ENCODE measurements around the gene C6orf136. TPM values are rescaled to one million over a fixed set of nuclear protein-coding genes. Genes with fewer than 3 reads are reported as not detected.

The C6orf136 gene
- polyA plus RNA-seq, 2 of the 4 experiments (the other 2 are of a cell fraction): 7.5 to 11.7 TPM

- FAIRE-seq: no peak
- DNase-seq (ENCODE audit: low read depth in 1 of 2, low spot score in 1 of 2): no peak
- no peak for TF ChIP-seq CEBPB (IDR thresholded peaks at IDR 0.05)
- TF ChIP-seq HOXA7 (CRISPR knock-in tag; IDR thresholded peaks at IDR 0.05): no peak
- no peak for TF ChIP-seq HEYL (CRISPR knock-in tag; IDR thresholded peaks at IDR 0.05)
- TF ChIP-seq POLR2A (IDR thresholded peaks at IDR 0.05; ENCODE audit: low read length): no peak
- no peak for TF ChIP-seq FOXS1 (CRISPR knock-in tag; IDR thresholded peaks at IDR 0.05)
- TF ChIP-seq ZSCAN20 (CRISPR knock-in tag; IDR thresholded peaks at IDR 0.05): no peak
- no peak for TF ChIP-seq PBX3 (IDR thresholded peaks at IDR 0.05)
- no peak for TF ChIP-seq MAX (IDR thresholded peaks at IDR 0.05)
- TF ChIP-seq ATOH8 (CRISPR knock-in tag; IDR thresholded peaks at IDR 0.05; ENCODE audit: low read depth): no peak
- TF ChIP-seq HOXB13 (CRISPR knock-in tag; IDR thresholded peaks at IDR 0.05; ENCODE audit: low read depth): no peak
- no peak for TF ChIP-seq CBX8 (IDR thresholded peaks at IDR 0.05)
- TF ChIP-seq NPAS2 (CRISPR knock-in tag; IDR thresholded peaks at IDR 0.05; ENCODE audit: borderline replicate concordance): no peak
- no peak for TF ChIP-seq RARB (CRISPR knock-in tag; IDR thresholded peaks at IDR 0.05)
- no peak for TF ChIP-seq MAZ (IDR thresholded peaks at IDR 0.05; ENCODE audit: borderline replicate concordance, low read depth, low read length)
- TF ChIP-seq RCOR1 (IDR thresholded peaks at IDR 0.05; ENCODE audit: low read depth, low read length): no peak
- 51% methylated on average over 4 of the region's 4 CpGs for WGBS (ENCODE audit: missing lambda C conversion rate)
- POLR2A ChIA-PET: interaction anchor here (1.4 to 1.5 kb wide), 3 partner anchors 27 to 54 kb away, joined by 4 to 7 read pairs (median 6); partner anchors contain the start of genes IER3 and MDC1
- peak overlapping the region; percentile 56 for H3K4me3 ChIP-seq
- CTCF ChIA-PET: interaction anchor here (0.6 to 6.9 kb wide), 4 partner anchors 12 to 132 kb away, joined by 3 to 84 read pairs (median 25); no protein-coding TSS in a partner anchor
- ATAC-seq: no peak
- peak overlapping the region; percentile 90 to 94; a peak in 4 of 6 replicates for H3K27ac ChIP-seq
- no peaks in the 10 kb centered on the region for H3K9me3 ChIP-seq
- H3K4me2 ChIP-seq: peak overlapping the region; percentile 88
- H3K4me1 ChIP-seq: peaks cover 45% of the 10 kb centered on the region
Measured at GRCh38 chr6:30689985-30690384, 43.1 kb downstream of the C6orf136 start.

GRCh38 chr6:30690403-30691207 lies 43.7 kb downstream of the C6orf136 start, which contains the start of gene NRM:
TSS of gene NRM (minus strand) at chr6:30690984. CDS start at chr6:30690974, 10 bp downstream.
- peak within 1 kb of the TSS; percentile 56 for H3K4me3 ChIP-seq
- CTCF ChIA-PET: interaction anchor here (0.7 to 6.9 kb wide), 4 partner anchors 13 to 41 kb away, joined by 3 to 84 read pairs (median 25); no protein-coding TSS in a partner anchor
- H3K4me1 ChIP-seq: peaks cover 45% of the 10 kb centered on the region
- ATAC-seq: peak; percentile 62 to 69
- 3% methylated on average over 20 of the region's 40 CpGs for WGBS (ENCODE audit: missing lambda C conversion rate)
- FAIRE-seq: no peak
- H3K27ac ChIP-seq: peak within 1 kb of the TSS; percentile 90 to 94
- POLR2A ChIA-PET: interaction anchor here (1.1 to 1.5 kb wide), 4 partner anchors 17 to 54 kb away, joined by 4 to 7 read pairs (median 5); partner anchors contain the start of genes IER3 and MDC1
- DNase-seq (ENCODE audit: low read depth in 1 of 2, low spot score in 1 of 2): peak; percentile 60 to 73
- no peaks in the 10 kb centered on the region for H3K9me3 ChIP-seq
- H3K4me2 ChIP-seq: peak within 1 kb of the TSS; percentile 88
- no peak for TF ChIP-seq FOSL2 (IDR thresholded peaks at IDR 0.05)
- TF ChIP-seq FOSL2 (CRISPR knock-in tag; IDR thresholded peaks at IDR 0.05): no peak
- TF ChIP-seq FOSB (CRISPR knock-in tag; IDR thresholded peaks at IDR 0.05): no peak
- no peak for TF ChIP-seq EP300 (IDR thresholded peaks at IDR 0.05)
- TF ChIP-seq POLR2A (IDR thresholded peaks at IDR 0.05; ENCODE audit: low read length): peak; percentile 62
- TF ChIP-seq PHF8 (IDR thresholded peaks at IDR 0.05; ENCODE audit: borderline replicate concordance, low read depth): 0 out of 2 replicates have a peak, but pooled peaks have one; percentile 26
- no peak for TF ChIP-seq ZNF302 (CRISPR knock-in tag; IDR thresholded peaks at IDR 0.05)
- no peak for TF ChIP-seq RAD21 (conservative IDR thresholded peaks at IDR 0.05 in 1 of 2, IDR thresholded peaks at IDR 0.05 in 1 of 2)
- no peak for TF ChIP-seq JUNB (IDR thresholded peaks at IDR 0.05)
- peak; percentile 24; the same call in 1 of the 2 replicates for TF ChIP-seq MAX (IDR thresholded peaks at IDR 0.05)
- 0 out of 2 replicates have a peak, but pooled peaks have one; percentile 30 for TF ChIP-seq E2F6 (IDR thresholded peaks at IDR 0.05; ENCODE audit: borderline replicate concordance, low read depth)
- no peak for TF ChIP-seq MAZ (IDR thresholded peaks at IDR 0.05; ENCODE audit: borderline replicate concordance, low read depth, low read length)
- no peak for TF ChIP-seq HDAC2 (IDR thresholded peaks at IDR 0.05)
- no peak for TF ChIP-seq BHLHE40 (IDR thresholded peaks at IDR 0.05; ENCODE audit: low read depth, low read length)
- no peak for TF ChIP-seq RNF2 (IDR thresholded peaks at IDR 0.05; ENCODE audit: borderline replicate concordance, low read depth)
- no peak for TF ChIP-seq ZC3H11A (IDR thresholded peaks at IDR 0.05)
